ENCODE measurements around the gene ZNF331. TPM values are rescaled to one million over a fixed set of nuclear protein-coding genes. Genes with fewer than 3 reads are reported as not detected.
A peak's percentile ranks its signal among the peaks of the same experiment; 100 is the strongest.
"Not testable (repeated sequence)": the region's sequence is repeated elsewhere in the genome, so short reads cannot be mapped to it uniquely, and the experiment has no call there.

The ZNF331 gene
- total RNA-seq, 1 experiment from 2014 or later: 25.0 TPM

GRCh38 chr19:53497311-53498023 is 40.5 kb upstream of the ZNF331 start:
- not testable (repeated sequence) for H3K27ac ChIP-seq (ENCODE audit: low read length); BruUV-seq (replicated peaks)

DNA sequence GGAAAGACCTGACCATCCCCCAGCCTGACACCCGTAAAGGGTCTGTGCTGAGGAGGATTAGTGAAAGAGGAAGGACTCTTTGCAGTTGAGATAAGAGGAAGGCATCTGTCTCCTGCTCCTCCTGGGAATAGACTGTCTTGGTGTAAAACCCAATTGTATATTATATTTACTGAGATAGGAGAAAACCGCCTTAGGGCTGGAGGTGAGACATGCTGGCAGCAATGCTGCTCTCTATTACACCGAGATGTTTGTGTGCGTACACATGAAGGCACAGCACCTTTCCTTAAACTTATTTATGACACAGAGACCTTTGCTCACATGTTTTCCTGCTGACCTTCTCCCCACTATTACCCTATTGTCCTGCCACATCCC is 39.9 kb upstream of the ZNF331 start:
- POLR2A ChIA-PET; H3K4me3 ChIP-seq (ENCODE audit: low read depth in 2 of 2, low read length in 2 of 2); H3K27me3 ChIP-seq (ENCODE audit: control insufficient read depth, insufficient read depth, low read length); H3K4me1 ChIP-seq (ENCODE audit: control insufficient read depth, insufficient read depth, low read length); intact Hi-C loops (cut with micrococcal nuclease; ENCODE audit: unreplicated experiment); in situ Hi-C loops (cut with HindIII; ENCODE audit: low pct_unique_long_range_greater_than_20kb, low sequenced_read_pairs); H3K9me3 ChIP-seq (ENCODE audit: control insufficient read depth, insufficient read depth, low read depth, low read length); DNase-seq (ENCODE audit: low read depth, low spot score); BruUV-seq (replicated peaks); H3K36me3 ChIP-seq (ENCODE audit: control insufficient read depth, insufficient read depth, low read length); H3K27ac ChIP-seq (ENCODE audit: low read length); ATAC-seq: not testable (repeated sequence)
- CTCF ChIA-PET: interaction anchor here (0.7 kb wide), 1 partner anchor 113 kb away, joined by 3 read pairs; no protein-coding TSS in a partner anchor

More at GRCh38 chr19:53497311-53498023, 40.5 kb upstream of the ZNF331 start:
- H3K4me3 ChIP-seq (ENCODE audit: low read depth in 2 of 2, low read length in 2 of 2); POLR2A ChIA-PET; intact Hi-C loops (cut with micrococcal nuclease; ENCODE audit: unreplicated experiment); CTCF ChIA-PET; H3K4me1 ChIP-seq (ENCODE audit: control insufficient read depth, insufficient read depth, low read length); DNase-seq (ENCODE audit: low read depth, low spot score); H3K27me3 ChIP-seq (ENCODE audit: control insufficient read depth, insufficient read depth, low read length); in situ Hi-C loops (cut with HindIII; ENCODE audit: low pct_unique_long_range_greater_than_20kb, low sequenced_read_pairs); H3K36me3 ChIP-seq (ENCODE audit: control insufficient read depth, insufficient read depth, low read length): not testable (repeated sequence)
- peak; percentile 70; the same call in 1 of the 2 replicates for ATAC-seq
- peaks cover 11% of the 10 kb centered on the region; the same call in 1 of the 2 replicates for H3K9me3 ChIP-seq (ENCODE audit: control insufficient read depth, insufficient read depth, low read depth, low read length)

DNA sequence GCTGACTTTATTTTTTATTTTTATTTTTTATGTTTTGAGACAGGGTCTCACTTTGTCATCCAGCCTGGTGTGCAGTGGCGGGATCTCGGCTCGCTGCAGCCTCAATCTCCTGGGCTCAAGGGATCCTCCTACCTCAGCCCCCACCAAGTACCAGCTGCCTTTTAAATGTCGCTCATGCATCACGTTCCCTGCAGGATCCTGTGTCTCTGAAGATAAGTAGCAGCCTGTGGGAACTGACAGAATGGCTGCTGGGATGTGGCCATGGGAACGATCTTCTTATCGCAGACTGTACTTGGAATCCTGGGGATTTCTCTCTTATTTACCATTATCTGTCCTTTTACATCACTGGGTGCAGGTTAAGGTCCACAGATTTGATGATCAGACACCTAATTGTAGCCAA is 34.8 kb upstream of the ZNF331 start:
- H3K36me3 ChIP-seq (ENCODE audit: control insufficient read depth, insufficient read depth, low read length); CTCF ChIA-PET; H3K9me3 ChIP-seq (ENCODE audit: control insufficient read depth, insufficient read depth, low read depth, low read length); DNase-seq (ENCODE audit: low read depth, low spot score); ATAC-seq; POLR2A ChIA-PET; H3K27me3 ChIP-seq (ENCODE audit: control insufficient read depth, insufficient read depth, low read length); intact Hi-C loops (cut with micrococcal nuclease; ENCODE audit: unreplicated experiment); in situ Hi-C loops (cut with HindIII; ENCODE audit: low pct_unique_long_range_greater_than_20kb, low sequenced_read_pairs); H3K27ac ChIP-seq (ENCODE audit: low read length); BruUV-seq (replicated peaks); H3K4me1 ChIP-seq (ENCODE audit: control insufficient read depth, insufficient read depth, low read length): not testable (repeated sequence)
- H3K4me3 ChIP-seq (ENCODE audit: low read depth in 2 of 2, low read length in 2 of 2): peak overlapping the region in 1 of 2 experiments; percentile 36; a peak in 2 of 4 replicates

DNA sequence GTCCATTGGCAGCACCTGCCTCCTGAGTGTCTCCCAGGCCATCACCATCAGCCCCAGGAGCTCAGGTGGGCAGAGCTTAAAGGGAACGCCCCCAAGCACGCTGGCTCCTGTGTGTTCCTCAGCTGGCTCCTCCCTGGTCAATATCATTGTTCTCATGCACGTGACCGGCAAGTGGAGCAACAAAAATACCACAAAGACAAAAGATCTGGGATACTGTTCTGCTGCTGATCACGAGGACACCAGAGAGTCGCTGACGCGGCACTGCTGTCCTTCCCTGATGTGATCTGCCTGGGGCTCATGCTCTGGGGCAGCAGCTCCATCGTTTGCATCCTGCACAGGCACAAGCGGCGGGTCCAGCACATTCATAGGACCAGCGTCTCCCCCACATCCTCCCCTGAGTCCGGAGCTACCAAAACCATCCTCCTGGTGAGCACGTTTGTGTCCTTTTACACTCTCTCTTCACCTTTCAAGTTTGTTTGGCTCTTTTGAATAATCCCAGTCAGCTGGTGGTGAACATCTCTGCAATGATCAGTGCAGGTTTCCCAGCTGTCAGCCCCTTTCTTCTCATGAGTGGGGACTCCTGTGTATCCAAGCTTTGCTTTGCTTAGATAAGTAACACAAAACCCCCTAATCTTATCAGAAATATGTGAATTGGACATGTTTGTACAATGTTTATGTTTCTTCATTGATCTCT is 34.1 kb upstream of the ZNF331 start:
- BruUV-seq (replicated peaks); POLR2A ChIA-PET; H3K4me1 ChIP-seq (ENCODE audit: control insufficient read depth, insufficient read depth, low read length); CTCF ChIA-PET; DNase-seq (ENCODE audit: low read depth, low spot score); H3K27ac ChIP-seq (ENCODE audit: low read length); H3K9me3 ChIP-seq (ENCODE audit: control insufficient read depth, insufficient read depth, low read depth, low read length); H3K27me3 ChIP-seq (ENCODE audit: control insufficient read depth, insufficient read depth, low read length); in situ Hi-C loops (cut with HindIII; ENCODE audit: low pct_unique_long_range_greater_than_20kb, low sequenced_read_pairs); intact Hi-C loops (cut with micrococcal nuclease; ENCODE audit: unreplicated experiment); H3K36me3 ChIP-seq (ENCODE audit: control insufficient read depth, insufficient read depth, low read length): not testable (repeated sequence)
- H3K4me3 ChIP-seq (ENCODE audit: low read depth in 2 of 2, low read length in 2 of 2): peak overlapping the region in 1 of 2 experiments; percentile 36; a peak in 2 of 4 replicates
- peak; percentile 82 for ATAC-seq

- DNase-seq (ENCODE audit: low read depth, low spot score): not testable (repeated sequence)
These were observed 33.6 kb upstream of the ZNF331 start for GRCh38 chr19:53504365-53504703.

More at GRCh38 chr19:53504365-53504703, 33.6 kb upstream of the ZNF331 start:
- TF ChIP-seq, protein P1, sequence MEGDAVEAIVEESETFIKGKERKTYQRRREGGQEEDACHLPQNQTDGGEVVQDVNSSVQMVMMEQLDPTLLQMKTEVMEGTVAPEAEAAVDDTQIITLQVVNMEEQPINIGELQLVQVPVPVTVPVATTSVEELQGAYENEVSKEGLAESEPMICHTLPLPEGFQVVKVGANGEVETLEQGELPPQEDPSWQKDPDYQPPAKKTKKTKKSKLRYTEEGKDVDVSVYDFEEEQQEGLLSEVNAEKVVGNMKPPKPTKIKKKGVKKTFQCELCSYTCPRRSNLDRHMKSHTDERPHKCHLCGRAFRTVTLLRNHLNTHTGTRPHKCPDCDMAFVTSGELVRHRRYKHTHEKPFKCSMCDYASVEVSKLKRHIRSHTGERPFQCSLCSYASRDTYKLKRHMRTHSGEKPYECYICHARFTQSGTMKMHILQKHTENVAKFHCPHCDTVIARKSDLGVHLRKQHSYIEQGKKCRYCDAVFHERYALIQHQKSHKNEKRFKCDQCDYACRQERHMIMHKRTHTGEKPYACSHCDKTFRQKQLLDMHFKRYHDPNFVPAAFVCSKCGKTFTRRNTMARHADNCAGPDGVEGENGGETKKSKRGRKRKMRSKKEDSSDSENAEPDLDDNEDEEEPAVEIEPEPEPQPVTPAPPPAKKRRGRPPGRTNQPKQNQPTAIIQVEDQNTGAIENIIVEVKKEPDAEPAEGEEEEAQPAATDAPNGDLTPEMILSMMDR (IDR thresholded peaks at IDR 0.05): peak; percentile 83
- H3K36me3 ChIP-seq (ENCODE audit: control insufficient read depth, insufficient read depth, low read length); CTCF ChIA-PET; intact Hi-C loops (cut with micrococcal nuclease; ENCODE audit: unreplicated experiment); H3K4me1 ChIP-seq (ENCODE audit: control insufficient read depth, insufficient read depth, low read length); H3K27ac ChIP-seq (ENCODE audit: low read length); H3K9me3 ChIP-seq (ENCODE audit: control insufficient read depth, insufficient read depth, low read depth, low read length); in situ Hi-C loops (cut with HindIII; ENCODE audit: low pct_unique_long_range_greater_than_20kb, low sequenced_read_pairs); POLR2A ChIA-PET; H3K27me3 ChIP-seq (ENCODE audit: control insufficient read depth, insufficient read depth, low read length); BruUV-seq (replicated peaks): not testable (repeated sequence)
- peak; percentile 88 for ATAC-seq
- H3K4me3 ChIP-seq (ENCODE audit: low read depth in 2 of 2, low read length in 2 of 2): peak overlapping the region in 1 of 2 experiments; percentile 3; a peak in 2 of 4 replicates

Measured in Panc1 (cell line).